ENCODE measurements around the gene HORMAD1. TPM values are rescaled to one million over a fixed set of nuclear protein-coding genes. Genes with fewer than 3 reads are reported as not detected.
"Not testable (repeated sequence)": the region's sequence is repeated elsewhere in the genome, so short reads cannot be mapped to it uniquely, and the experiment has no call there.

HORMAD1 gene
- total RNA-seq, 1 experiment from 2014 or later = 2.8 TPM

GRCh38 chr1:150662811-150663210 is 57.9 kb downstream of the HORMAD1 start:
- Histone ChIP-seq H3K79me2 (ENCODE audit: low read length) (no peaks in the 10 kb centered on the region; the same call in 1 of the 2 replicates), H4K20me1 (ENCODE audit: insufficient read depth, low read depth, low read length) (no peaks in the 10 kb centered on the region), H3K27ac (ENCODE audit: low read length) (no peak overlapping the region), H3K9me2 (replicated peaks; ENCODE audit: insufficient read depth, low read length) (no peaks in the 10 kb centered on the region), H2AFZ (ENCODE audit: low read length) (no peak overlapping the region), H3K27me3 (ENCODE audit: low read length) (no peaks in the 10 kb centered on the region), H3K4me1 (ENCODE audit: low read length) (no peaks in the 10 kb centered on the region), H3K4me2 (ENCODE audit: low read depth, low read length, poor library complexity, severe bottlenecking) (no peak overlapping the region), H3K9ac (ENCODE audit: low read length) (no peak overlapping the region), H3K36me3 (ENCODE audit: insufficient read depth, low read length) (peaks cover 25% of the 10 kb centered on the region), H3K9me3 (ENCODE audit: low read length) (no peaks in the 10 kb centered on the region), H3K4me3 (ENCODE audit: low read length) (no peak overlapping the region)
- DNase-seq = no peak

GRCh38 chr1:150661156-150661555 is 59.5 kb downstream of the HORMAD1 start:
- no peak for DNase-seq
- Histone ChIP-seq H3K9ac (ENCODE audit: low read length) (no peak overlapping the region), H3K9me3 (ENCODE audit: low read length) (no peaks in the 10 kb centered on the region)

GRCh38 chr1:150660584-150660983 is 60.1 kb downstream of the HORMAD1 start:
- Histone ChIP-seq H2AFZ (ENCODE audit: low read length) (no peak overlapping the region), H3K27ac (ENCODE audit: low read length) (no peak overlapping the region), H3K36me3 (ENCODE audit: insufficient read depth, low read length) (peaks cover 25% of the 10 kb centered on the region), H4K20me1 (ENCODE audit: insufficient read depth, low read depth, low read length) (no peaks in the 10 kb centered on the region), H3K9me2 (replicated peaks; ENCODE audit: insufficient read depth, low read length) (no peaks in the 10 kb centered on the region), H3K27me3 (ENCODE audit: low read length) (no peaks in the 10 kb centered on the region), H3K9me3 (ENCODE audit: low read length) (no peaks in the 10 kb centered on the region), H3K4me2 (ENCODE audit: low read depth, low read length, poor library complexity, severe bottlenecking) (no peak overlapping the region), H3K79me2 (ENCODE audit: low read length) (no peaks in the 10 kb centered on the region), H3K4me3 (ENCODE audit: low read length) (no peak overlapping the region), H3K9ac (ENCODE audit: low read length) (no peak overlapping the region), H3K4me1 (ENCODE audit: low read length) (no peaks in the 10 kb centered on the region)
- DNase-seq = no peak

More at GRCh38 chr1:150661156-150661555, 59.5 kb downstream of the HORMAD1 start:
- H4K20me1 ChIP-seq (ENCODE audit: insufficient read depth, low read depth, low read length) = no peaks in the 10 kb centered on the region
- peaks cover 25% of the 10 kb centered on the region for H3K36me3 ChIP-seq (ENCODE audit: insufficient read depth, low read length)
- no peaks in the 10 kb centered on the region for H3K27me3 ChIP-seq (ENCODE audit: low read length)
- no peak overlapping the region for H3K27ac ChIP-seq (ENCODE audit: low read length)
- no peak overlapping the region for H3K4me3 ChIP-seq (ENCODE audit: low read length)
- H3K9me2 ChIP-seq (replicated peaks; ENCODE audit: insufficient read depth, low read length) = no peaks in the 10 kb centered on the region
- H3K79me2 ChIP-seq (ENCODE audit: low read length) = no peaks in the 10 kb centered on the region
- H3K4me1 ChIP-seq (ENCODE audit: low read length) = no peaks in the 10 kb centered on the region
- H3K4me2 ChIP-seq (ENCODE audit: low read depth, low read length, poor library complexity, severe bottlenecking) = no peak overlapping the region
- H2AFZ ChIP-seq (ENCODE audit: low read length) = no peak overlapping the region

- not testable (repeated sequence) for H2AFZ ChIP-seq (ENCODE audit: low read length); H3K27me3 ChIP-seq (ENCODE audit: low read length); H3K9me3 ChIP-seq (ENCODE audit: low read length); H3K9me2 ChIP-seq (replicated peaks; ENCODE audit: insufficient read depth, low read length); H4K20me1 ChIP-seq (ENCODE audit: insufficient read depth, low read depth, low read length); H3K27ac ChIP-seq (ENCODE audit: low read length); H3K9ac ChIP-seq (ENCODE audit: low read length); DNase-seq; H3K4me2 ChIP-seq (ENCODE audit: low read depth, low read length, poor library complexity, severe bottlenecking); H3K79me2 ChIP-seq (ENCODE audit: low read length); H3K4me1 ChIP-seq (ENCODE audit: low read length); H3K4me3 ChIP-seq (ENCODE audit: low read length)
- H3K36me3 ChIP-seq (ENCODE audit: insufficient read depth, low read length) = peaks cover 19% of the 10 kb centered on the region
These were observed 63.6 kb downstream of the HORMAD1 start for GRCh38 chr1:150657064-150657463.

GRCh38 chr1:150654635-150655034 is 66.1 kb downstream of the HORMAD1 start:
- not testable (repeated sequence) for H3K9me3 ChIP-seq (ENCODE audit: low read length); H2AFZ ChIP-seq (ENCODE audit: low read length); H3K9me2 ChIP-seq (replicated peaks; ENCODE audit: insufficient read depth, low read length); DNase-seq; H3K79me2 ChIP-seq (ENCODE audit: low read length); H3K27me3 ChIP-seq (ENCODE audit: low read length); H3K4me3 ChIP-seq (ENCODE audit: low read length); H4K20me1 ChIP-seq (ENCODE audit: insufficient read depth, low read depth, low read length); H3K36me3 ChIP-seq (ENCODE audit: insufficient read depth, low read length); H3K4me2 ChIP-seq (ENCODE audit: low read depth, low read length, poor library complexity, severe bottlenecking); H3K27ac ChIP-seq (ENCODE audit: low read length); H3K9ac ChIP-seq (ENCODE audit: low read length); H3K4me1 ChIP-seq (ENCODE audit: low read length)

GRCh38 chr1:150650193-150650592 is 70.5 kb downstream of the HORMAD1 start:
- Histone ChIP-seq H3K36me3 (ENCODE audit: insufficient read depth, low read length) (peaks cover 13% of the 10 kb centered on the region; the same call in 1 of the 2 replicates), H3K9ac (ENCODE audit: low read length) (no peak overlapping the region), H2AFZ (ENCODE audit: low read length) (no peak overlapping the region), H3K4me3 (ENCODE audit: low read length) (no peak overlapping the region), H4K20me1 (ENCODE audit: insufficient read depth, low read depth, low read length) (no peaks in the 10 kb centered on the region), H3K27ac (ENCODE audit: low read length) (no peak overlapping the region), H3K9me3 (ENCODE audit: low read length) (no peaks in the 10 kb centered on the region), H3K79me2 (ENCODE audit: low read length) (peaks cover 11% of the 10 kb centered on the region), H3K4me2 (ENCODE audit: low read depth, low read length, poor library complexity, severe bottlenecking) (no peak overlapping the region), H3K4me1 (ENCODE audit: low read length) (peaks cover 28% of the 10 kb centered on the region), H3K27me3 (ENCODE audit: low read length) (no peaks in the 10 kb centered on the region), H3K9me2 (replicated peaks; ENCODE audit: insufficient read depth, low read length) (no peaks in the 10 kb centered on the region)
- no peak for DNase-seq

GRCh38 chr1:150649441-150650075 is 71.1 kb downstream of the HORMAD1 start:
- Histone ChIP-seq H3K36me3 (ENCODE audit: insufficient read depth, low read length) (peaks cover 13% of the 10 kb centered on the region; the same call in 1 of the 2 replicates), H3K27ac (ENCODE audit: low read length) (no peak overlapping the region), H3K4me2 (ENCODE audit: low read depth, low read length, poor library complexity, severe bottlenecking) (no peak overlapping the region), H3K9me3 (ENCODE audit: low read length) (no peaks in the 10 kb centered on the region), H3K4me1 (ENCODE audit: low read length) (peaks cover 28% of the 10 kb centered on the region), H3K27me3 (ENCODE audit: low read length) (no peaks in the 10 kb centered on the region), H4K20me1 (ENCODE audit: insufficient read depth, low read depth, low read length) (no peaks in the 10 kb centered on the region), H2AFZ (ENCODE audit: low read length) (no peak overlapping the region), H3K4me3 (ENCODE audit: low read length) (no peak overlapping the region), H3K9ac (ENCODE audit: low read length) (no peak overlapping the region), H3K9me2 (replicated peaks; ENCODE audit: insufficient read depth, low read length) (no peaks in the 10 kb centered on the region), H3K79me2 (ENCODE audit: low read length) (peaks cover 11% of the 10 kb centered on the region)
- DNase-seq = no peak
